ENCODE results near the gene CASR.
A peak's percentile ranks its signal among the peaks of the same experiment; 100 is the strongest.

CASR gene

DNA sequence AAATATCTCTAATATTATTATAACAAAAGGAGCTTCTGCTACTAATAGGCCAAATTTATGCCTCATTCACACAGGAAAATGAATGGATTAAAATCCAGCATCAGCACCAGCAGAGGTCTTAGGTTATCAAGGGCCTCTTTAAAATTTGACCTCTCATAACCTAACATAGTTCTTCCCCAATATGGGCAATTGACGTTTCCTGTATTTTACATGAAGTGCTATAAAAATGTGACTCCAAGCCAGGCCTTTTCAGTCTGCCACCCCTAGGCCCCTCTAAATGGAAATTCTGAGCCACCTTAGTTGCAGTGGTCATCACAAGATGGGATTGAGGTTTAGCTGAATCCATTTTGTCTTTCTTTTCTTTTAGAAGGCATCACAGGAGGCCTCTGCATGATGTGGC lies 70.1 kb downstream of the CASR start:
- ATAC-seq (ENCODE audit: low read depth), result no peak
- H3K27me3 ChIP-seq (ENCODE audit: insufficient read depth, poor library complexity, severe bottlenecking), result no peaks in the 10 kb centered on the region
- H3K4me3 ChIP-seq (ENCODE audit: severe bottlenecking), result no peak overlapping the region

DNA sequence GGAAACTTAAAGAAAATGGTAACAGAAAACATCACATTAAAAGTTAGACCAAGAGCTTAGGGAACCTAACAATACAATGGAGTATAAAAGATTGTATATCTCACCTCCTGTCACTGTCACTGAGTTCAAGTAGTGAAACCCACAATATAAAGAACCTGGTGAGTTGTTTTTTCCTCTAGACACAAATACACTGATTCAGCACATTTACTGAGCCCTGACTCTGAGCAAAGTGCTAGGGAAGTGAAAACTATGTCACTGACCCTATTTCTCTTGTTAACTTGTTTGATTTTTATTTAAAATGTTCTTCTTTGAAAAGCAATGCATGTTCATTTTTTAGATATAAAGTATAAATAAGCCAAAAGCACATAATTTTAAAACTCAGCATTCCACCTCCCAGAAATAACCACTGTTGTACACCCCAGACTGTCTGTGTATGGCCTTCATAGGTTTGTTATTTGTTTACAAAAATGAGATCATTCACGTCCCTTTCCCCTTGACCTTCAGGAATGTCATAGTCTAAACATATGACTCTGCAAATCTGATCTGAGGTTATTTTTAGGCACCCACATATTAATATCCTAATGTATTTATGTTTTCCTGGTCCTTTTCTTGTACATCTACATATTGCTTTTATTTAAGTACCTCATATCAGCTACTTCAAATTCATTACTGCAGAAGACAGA lies 72.4 kb downstream of the CASR start:
- Histone ChIP-seq H3K4me3 (ENCODE audit: severe bottlenecking) (no peak overlapping the region), H3K27me3 (ENCODE audit: insufficient read depth, poor library complexity, severe bottlenecking) (no peaks in the 10 kb centered on the region), H3K4me1 (ENCODE audit: insufficient read depth, poor library complexity, severe bottlenecking) (no peaks in the 10 kb centered on the region), H3K9me3 (ENCODE audit: severe bottlenecking) (no peaks in the 10 kb centered on the region), H3K36me3 (ENCODE audit: low read depth) (no peaks in the 10 kb centered on the region), H3K27ac (ENCODE audit: poor library complexity, severe bottlenecking) (no peak overlapping the region)
- TF ChIP-seq, protein P1, sequence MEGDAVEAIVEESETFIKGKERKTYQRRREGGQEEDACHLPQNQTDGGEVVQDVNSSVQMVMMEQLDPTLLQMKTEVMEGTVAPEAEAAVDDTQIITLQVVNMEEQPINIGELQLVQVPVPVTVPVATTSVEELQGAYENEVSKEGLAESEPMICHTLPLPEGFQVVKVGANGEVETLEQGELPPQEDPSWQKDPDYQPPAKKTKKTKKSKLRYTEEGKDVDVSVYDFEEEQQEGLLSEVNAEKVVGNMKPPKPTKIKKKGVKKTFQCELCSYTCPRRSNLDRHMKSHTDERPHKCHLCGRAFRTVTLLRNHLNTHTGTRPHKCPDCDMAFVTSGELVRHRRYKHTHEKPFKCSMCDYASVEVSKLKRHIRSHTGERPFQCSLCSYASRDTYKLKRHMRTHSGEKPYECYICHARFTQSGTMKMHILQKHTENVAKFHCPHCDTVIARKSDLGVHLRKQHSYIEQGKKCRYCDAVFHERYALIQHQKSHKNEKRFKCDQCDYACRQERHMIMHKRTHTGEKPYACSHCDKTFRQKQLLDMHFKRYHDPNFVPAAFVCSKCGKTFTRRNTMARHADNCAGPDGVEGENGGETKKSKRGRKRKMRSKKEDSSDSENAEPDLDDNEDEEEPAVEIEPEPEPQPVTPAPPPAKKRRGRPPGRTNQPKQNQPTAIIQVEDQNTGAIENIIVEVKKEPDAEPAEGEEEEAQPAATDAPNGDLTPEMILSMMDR (IDR thresholded peaks at IDR 0.05; ENCODE audit: poor library complexity, severe bottlenecking), result no peak
- ATAC-seq (ENCODE audit: low read depth) (no peak), DNase-seq (ENCODE audit: low spot score) (no peak)

More for the DNA sequence above, 70.1 kb downstream of the CASR start:
- DNase-seq (ENCODE audit: low spot score), result no peak
- Histone ChIP-seq H3K9me3 (ENCODE audit: severe bottlenecking) (no peaks in the 10 kb centered on the region), H3K27ac (ENCODE audit: poor library complexity, severe bottlenecking) (no peak overlapping the region), H3K36me3 (ENCODE audit: low read depth) (no peaks in the 10 kb centered on the region), H3K4me1 (ENCODE audit: insufficient read depth, poor library complexity, severe bottlenecking) (no peaks in the 10 kb centered on the region)
- TF ChIP-seq, protein P1 (IDR thresholded peaks at IDR 0.05; ENCODE audit: poor library complexity, severe bottlenecking), result no peak

DNA sequence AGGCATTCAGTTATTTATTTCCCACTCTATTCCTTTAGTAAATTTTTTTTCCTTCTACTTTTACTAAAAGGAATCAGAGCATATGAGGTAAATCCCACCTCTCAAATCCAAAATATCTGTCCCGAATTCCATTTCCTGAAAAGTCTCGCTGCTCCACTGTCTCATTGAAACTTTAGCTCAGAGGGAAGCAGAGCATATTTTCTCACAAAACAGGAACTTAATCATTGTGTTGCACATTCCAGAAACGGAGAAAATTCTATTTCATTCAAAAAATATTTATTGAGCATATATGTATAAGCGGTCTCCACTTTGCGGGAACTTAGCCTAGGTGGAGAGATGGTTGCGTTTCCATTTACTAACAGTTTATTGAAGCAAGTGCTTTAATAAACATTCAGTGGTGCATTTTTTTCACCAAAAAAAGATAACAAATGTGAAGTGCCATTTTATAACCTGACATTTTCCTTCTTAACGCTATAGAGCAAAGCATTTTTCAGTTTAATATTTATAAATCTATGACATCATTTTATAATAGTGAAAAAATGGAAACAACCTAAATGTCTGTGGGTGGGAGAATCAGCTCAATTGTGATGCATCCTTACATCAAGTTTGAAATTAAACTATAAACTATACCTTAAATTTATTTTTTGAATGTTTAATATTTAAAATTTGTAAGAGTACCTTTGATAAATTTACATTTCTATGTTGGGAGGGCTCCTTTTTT lies 74.3 kb downstream of the CASR start:
- no peak for DNase-seq (ENCODE audit: low spot score)
- H3K27ac ChIP-seq (ENCODE audit: poor library complexity, severe bottlenecking), result no peak overlapping the region
- no peak overlapping the region for H3K4me3 ChIP-seq (ENCODE audit: severe bottlenecking)
- H3K36me3 ChIP-seq (ENCODE audit: low read depth), result no peaks in the 10 kb centered on the region
- no peaks in the 10 kb centered on the region for H3K27me3 ChIP-seq (ENCODE audit: insufficient read depth, poor library complexity, severe bottlenecking)
- no peaks in the 10 kb centered on the region for H3K4me1 ChIP-seq (ENCODE audit: insufficient read depth, poor library complexity, severe bottlenecking)
- TF ChIP-seq, protein P1 (IDR thresholded peaks at IDR 0.05; ENCODE audit: poor library complexity, severe bottlenecking), result no peak
- ATAC-seq (ENCODE audit: low read depth), result no peak
- H3K9me3 ChIP-seq (ENCODE audit: severe bottlenecking), result no peaks in the 10 kb centered on the region

DNA sequence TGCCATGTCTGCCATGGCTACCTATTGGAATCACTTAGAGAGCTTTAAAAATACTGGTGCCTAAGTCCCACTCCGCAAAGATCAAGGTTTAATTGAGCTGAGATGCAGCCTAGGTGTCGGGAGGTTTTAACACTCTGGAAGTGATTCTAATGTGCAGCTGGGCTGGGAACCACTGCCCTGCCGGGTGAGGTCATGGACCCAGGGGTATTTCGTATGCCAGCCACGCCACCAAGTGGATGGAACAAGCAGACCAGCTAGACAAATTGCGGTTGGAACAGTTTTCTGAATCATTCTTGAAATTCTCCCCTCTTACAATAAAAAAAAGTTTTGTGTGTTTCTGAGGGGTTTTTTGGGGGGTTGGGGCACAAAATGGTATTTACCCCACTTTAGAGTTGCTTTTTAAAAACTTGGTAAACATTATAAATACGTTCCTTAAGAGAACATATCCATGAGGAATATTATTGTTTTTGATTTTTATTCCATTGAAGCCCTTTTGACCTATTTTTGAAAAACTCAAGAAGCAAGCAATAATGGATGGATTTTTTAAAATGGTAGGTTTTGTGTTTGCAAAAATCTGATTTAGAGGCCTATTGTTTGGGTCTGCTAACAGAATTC lies 75.4 kb downstream of the CASR start:
- H3K27me3 ChIP-seq (ENCODE audit: insufficient read depth, poor library complexity, severe bottlenecking), result no peaks in the 10 kb centered on the region
- H3K4me3 ChIP-seq (ENCODE audit: severe bottlenecking), result no peak overlapping the region
- DNase-seq (ENCODE audit: low spot score) (no peak), ATAC-seq (ENCODE audit: low read depth) (peak; percentile 90)
- TF ChIP-seq, protein P1 (IDR thresholded peaks at IDR 0.05; ENCODE audit: poor library complexity, severe bottlenecking), result peak; percentile 85
- no peaks in the 10 kb centered on the region for H3K4me1 ChIP-seq (ENCODE audit: insufficient read depth, poor library complexity, severe bottlenecking)
- no peak overlapping the region for H3K27ac ChIP-seq (ENCODE audit: poor library complexity, severe bottlenecking)
- no peaks in the 10 kb centered on the region for H3K36me3 ChIP-seq (ENCODE audit: low read depth)
- no peaks in the 10 kb centered on the region for H3K9me3 ChIP-seq (ENCODE audit: severe bottlenecking)
